HepG2 (cell line): ENCODE results near the gene KRCC1. TPM values are rescaled to one million over a fixed set of nuclear protein-coding genes. Genes with fewer than 3 reads are reported as not detected.

Experiments
- ATAC-seq: fragments of 200-7000 bp; cut with Tn5 transposase; 3 replicates; pipeline ENCODE4 v1.9.1; 2020; ENCODE audit warnings: mild to moderate bottlenecking, moderate library complexity
- BruUV-seq: library from RNA; stranded (reverse); fragments of 400-500 nt; replicated peaks from 2 replicates; lab custom pipeline; 2021; lab: Mats Ljungman, UMichigan
- CTCF ChIA-PET: fragments of 300-600 bp; formaldehyde crosslinking; extraction: SDS; loops from one replicate; lab custom pipeline; 2021; ENCODE audit warnings: low total read pairs, inconsistent platforms, low intra/inter-chr PET ratio; lab: Yijun Ruan, JAX
- POLR2A ChIA-PET: fragments of 350-600 bp; sonication (Branson Sonifier 250); formaldehyde crosslinking; loops from one replicate; lab custom pipeline; 2020; ENCODE audit warnings: antibody characterized with exemption, inconsistent platforms; lab: Yijun Ruan, JAX
- DNase-seq: peaks from one replicate; pipeline ENCODE4 v3.0.0-alpha.2; 2015; ENCODE audit warnings: low spot score
- FAIRE-seq: peaks from 3 replicates; lab custom pipeline; 2011; peaks lifted over from hg19 to GRCh38; lab: Jason Lieb, UNC
- H2AFZ ChIP-seq: one replicate; pipeline ENCODE4 v1.6.1; 2011; ENCODE audit warnings: low read length, inconsistent platforms
- H3K27ac ChIP-seq: fragments of 300-600 bp; 3 replicates; pipeline ENCODE4 v1.8.0; 2011; ENCODE audit warnings: mixed run types, mild to moderate bottlenecking, mixed read lengths, low read length, inconsistent platforms; ENCODE audit not compliant: insufficient read depth; ENCODE audit errors: extremely low read length
- H3K27me3 ChIP-seq, 2 experiments: fragments of 200-600 bp in 1 of 2; 2 replicates in 1 of 2; 3 replicates in 1 of 2; pipeline versions ENCODE4 v1.6.0 to v1.8.0; 2011; ENCODE audit warnings: low read length in 2 of 2, mild to moderate bottlenecking in 2 of 2, moderate library complexity in 2 of 2, inconsistent platforms in 1 of 2; ENCODE audit not compliant: insufficient read depth in 2 of 2, control insufficient read depth in 1 of 2
- H3K36me3 ChIP-seq, 2 experiments: fragments of 200-600 bp in 1 of 2; replicated peaks in 1 of 2; 2 replicates in 1 of 2; 3 replicates in 1 of 2; pipeline versions ENCODE4 v1.5.1 to v1.8.0; 2011; ENCODE audit warnings: low read length in 2 of 2, inconsistent platforms in 1 of 2; ENCODE audit not compliant: insufficient read depth in 2 of 2, control insufficient read depth in 1 of 2
- H3K4me1 ChIP-seq: 2 replicates; pipeline ENCODE4 v1.5.1; 2012; ENCODE audit warnings: low read length, inconsistent platforms; ENCODE audit not compliant: insufficient read depth
- H3K4me2 ChIP-seq: 2 replicates; pipeline ENCODE4 v1.6.0; 2011; ENCODE audit warnings: low read depth, low read length, inconsistent platforms
- H3K4me3 ChIP-seq, 3 experiments: fragments of 200-600 bp in 1 of 3; sonication (generic), shearing (Covaris generic) in 1 of 3; replicated peaks in 1 of 3; 2 replicates each; pipeline ENCODE4 v1.5.1; 2011 to 2016; ENCODE audit warnings: low read length in 3 of 3, inconsistent platforms in 2 of 3, low read depth in 2 of 3, mild to moderate bottlenecking in 2 of 3, control low read depth in 1 of 3, mixed read lengths in 1 of 3; ENCODE audit not compliant: insufficient read depth in 1 of 3
- H3K79me2 ChIP-seq: one replicate; pipeline ENCODE4 v1.6.1; 2011; ENCODE audit warnings: low read length, inconsistent platforms; ENCODE audit not compliant: insufficient read depth
- H3K9ac ChIP-seq: 2 replicates; pipeline ENCODE4 v1.6.0; 2011; ENCODE audit warnings: mild to moderate bottlenecking, low read depth, low read length, inconsistent platforms; ENCODE audit not compliant: insufficient read depth
- H3K9me3 ChIP-seq: 2 replicates; pipeline ENCODE4 v1.5.1; 2012; ENCODE audit warnings: mild to moderate bottlenecking, low read length
- H4K20me1 ChIP-seq: 2 replicates; pipeline ENCODE4 v1.6.0; 2011; ENCODE audit warnings: inconsistent platforms, mild to moderate bottlenecking, low read length, moderate library complexity; ENCODE audit not compliant: insufficient read depth
- ATF5 ChIP-seq: sonication (generic); formaldehyde crosslinking; IDR thresholded peaks from 2 replicates; pipeline ENCODE4 v1.4.0; 2020; ENCODE audit warnings: mild to moderate bottlenecking, low read depth, missing genetic modification reagents
- BCL6 ChIP-seq: IDR thresholded peaks from 2 replicates; pipeline ENCODE4 v1.6.1; 2016; ENCODE audit warnings: missing genetic modification reagents, missing compliant biosample characterization
- ESRRA ChIP-seq: sonication (generic); formaldehyde crosslinking; IDR thresholded peaks from 2 replicates; pipeline ENCODE4 v1.5.1; 2020; ENCODE audit warnings: mild to moderate bottlenecking, low read depth, missing genetic modification reagents
- HCFC1 ChIP-seq: fragments of 150-350 bp; IDR thresholded peaks from 2 replicates; pipeline ENCODE4 v1.6.1; 2014; ENCODE audit warnings: low read depth, low read length
- NFIB ChIP-seq: sonication (generic); formaldehyde crosslinking; IDR thresholded peaks from 2 replicates; pipeline ENCODE4 v1.9.0; 2021; ENCODE audit warnings: missing genetic modification reagents, mild to moderate bottlenecking, borderline replicate concordance
- PHF20 ChIP-seq: sonication (generic); formaldehyde crosslinking; IDR thresholded peaks from 2 replicates; pipeline ENCODE4 v1.5.0; 2020; ENCODE audit warnings: mild to moderate bottlenecking, missing genetic modification reagents
- STAT5B ChIP-seq: sonication (generic); formaldehyde crosslinking; IDR thresholded peaks from 2 replicates; pipeline ENCODE4 v1.4.0; 2020; ENCODE audit warnings: missing genetic modification reagents
- TCF7L2 ChIP-seq: IDR thresholded peaks from 2 replicates; pipeline ENCODE4 v1.6.1; 2011; ENCODE audit warnings: mild to moderate bottlenecking, low read depth, low read length, moderate library complexity
- YEATS4 ChIP-seq: sonication (generic); formaldehyde crosslinking; IDR thresholded peaks from 2 replicates; pipeline ENCODE4 v1.4.0; 2020; ENCODE audit warnings: missing genetic modification reagents, borderline replicate concordance
- ZFP91 ChIP-seq: sonication (generic); formaldehyde crosslinking; IDR thresholded peaks from 2 replicates; pipeline ENCODE4 v1.9.0; 2022; ENCODE audit warnings: missing genetic modification reagents, mild to moderate bottlenecking, borderline replicate concordance
- ZNF124 ChIP-seq: sonication (generic); formaldehyde crosslinking; IDR thresholded peaks from 2 replicates; pipeline ENCODE4 v1.4.0; 2020; ENCODE audit warnings: missing genetic modification reagents
- ZNF318 ChIP-seq: sonication (generic); formaldehyde crosslinking; IDR thresholded peaks from 2 replicates; pipeline ENCODE4 v1.4.0; 2020; ENCODE audit warnings: mild to moderate bottlenecking, missing genetic modification reagents
- ZNF354B ChIP-seq: sonication (generic); formaldehyde crosslinking; IDR thresholded peaks from 2 replicates; pipeline ENCODE4 v1.8.0; 2022; ENCODE audit warnings: mild to moderate bottlenecking, missing genetic modification reagents
- ZNF768 ChIP-seq: sonication (generic); formaldehyde crosslinking; IDR thresholded peaks from 2 replicates; pipeline ENCODE4 v1.4.0; 2020; ENCODE audit warnings: missing genetic modification reagents
- in situ Hi-C: cut with HindIII; loops from 2 replicates; pipeline ENCODE4 v1.10.0; 2017; ENCODE audit warnings: low pct_unique_long_range_greater_than_20kb; ENCODE audit not compliant: extremely low pct_ligation_motif_present
- intact Hi-C: fragments of 100-400 bp; cut with micrococcal nuclease; formaldehyde crosslinking; loops from one replicate; pipeline ENCODE4 v1.10.0; 2022; ENCODE audit not compliant: unreplicated experiment
- polyA plus RNA-seq, 8 experiments: library from polyadenylated mRNA; depleted of rRNA in 3 of 8; stranded (reverse) in 7 of 8; unstranded in 1 of 8; fragments of >200 nt; fragmentation: Illumina TruSeq in 4 of 8; extraction: Trizol in 4 of 8; gene quantifications; 2 replicates each; pipeline versions ENCODE4 v1.2.1 to v1.2.3, GENCODE V29; 2011 to 2016; ENCODE audit warnings: low read depth in 4 of 8, missing spikeins in 1 of 8, mixed read lengths in 1 of 8; ENCODE audit not compliant: insufficient read depth in 1 of 8
- total RNA-seq, 5 experiments: library from RNA; depleted of rRNA; stranded (reverse); fragments of >200 nt; fragmentation: Illumina TruSeq; extraction: Trizol; gene quantifications; 2 replicates each; pipeline ENCODE4 v1.2.3, GENCODE V29; 2016; ENCODE audit warnings: low read depth in 1 of 5

KRCC1 gene
- total and polyA plus RNA-seq, 2 of the 13 experiments (the other 11 are each of a cell fraction or from before 2014, with no cell fraction given): 6.5 to 7.7 TPM

- POLR2A ChIA-PET: interaction anchor here (0.9 kb wide), 1 partner anchor 49 kb away, joined by 3 read pairs; no protein-coding TSS in a partner anchor
These were observed 18.6 kb upstream of the KRCC1 start for GRCh38 chr2:88074150-88074549.

More at GRCh38 chr2:88074150-88074549, 18.6 kb upstream of the KRCC1 start:
- ATAC-seq: no peak
- no peak overlapping the region for H3K9ac ChIP-seq
- no peak for DNase-seq
- BruUV-seq: no TSS peak
- intact Hi-C loops: no loop called here
- no peak overlapping the region for H3K4me2 ChIP-seq
- no peaks in the 10 kb centered on the region for H3K79me2 ChIP-seq
- TF ChIP-seq ZNF768 (CRISPR knock-in tag) (no peak), ZFP91 (CRISPR knock-in tag) (no peak), PHF20 (CRISPR knock-in tag) (no peak), NFIB (CRISPR knock-in tag) (no peak), ZNF354B (CRISPR knock-in tag) (no peak), ESRRA (CRISPR knock-in tag) (no peak), ATF5 (CRISPR knock-in tag) (no peak), TCF7L2 (no peak), ZNF318 (CRISPR knock-in tag) (no peak), HCFC1 (no peak), ZNF124 (CRISPR knock-in tag) (no peak), BCL6 (CRISPR knock-in tag) (no peak), STAT5B (CRISPR knock-in tag) (no peak), YEATS4 (CRISPR knock-in tag) (no peak)
- no peaks in the 10 kb centered on the region for H4K20me1 ChIP-seq
- no peak overlapping the region for H3K27ac ChIP-seq
- H3K4me3 ChIP-seq: no peak overlapping the region
- H2AFZ ChIP-seq: no peak overlapping the region
- in situ Hi-C loops: loop anchor here (25.0 kb wide), 1 partner anchor 388 kb away; the partner anchor contains the start of gene FOXI3
- no peaks in the 10 kb centered on the region for H3K36me3 ChIP-seq
- no peak for FAIRE-seq
- no peaks in the 10 kb centered on the region for H3K9me3 ChIP-seq
- no peaks in the 10 kb centered on the region for H3K4me1 ChIP-seq
- H3K27me3 ChIP-seq: peaks cover 0 to 11% of the 10 kb centered on the region in 2 experiments; a peak in 3 of 5 replicates
- CTCF ChIA-PET: no interaction called here
